GM23338 (cell line): ENCODE measurements around the gene DENND2A. TPM values are rescaled to one million over a fixed set of nuclear protein-coding genes. Genes with fewer than 3 reads are reported as not detected.
A peak's percentile ranks its signal among the peaks of the same experiment; 100 is the strongest.

Experiments used
- ATAC-seq: fragments of 200-7000 bp; cut with Tn5 transposase; 3 replicates; pipeline ENCODE4 v1.9.1; 2020
- DNase-seq: peaks from one replicate; pipeline ENCODE4 v3.0.0-alpha.2; 2015; ENCODE audit warnings: low spot score
- H2AFZ ChIP-seq: fragments of 200-600 bp; sonication (generic); 2 replicates; pipeline ENCODE4 v1.8.0; 2016; ENCODE audit warnings: antibody characterized with exemption, mild to moderate bottlenecking, moderate library complexity
- H3F3A ChIP-seq: fragments of 200-600 bp; sonication (generic); replicated peaks from 2 replicates; pipeline ENCODE4 v1.8.0; 2017; ENCODE audit warnings: antibody characterized with exemption, mixed run types, low read depth
- H3K27ac ChIP-seq: fragments of 200-600 bp; sonication (generic); 2 replicates; pipeline ENCODE4 v1.6.1; 2016; ENCODE audit warnings: low read depth
- H3K27me3 ChIP-seq: fragments of 200-600 bp; sonication (generic); 2 replicates; pipeline ENCODE4 v1.8.0; 2016; ENCODE audit warnings: mild to moderate bottlenecking, mixed run types, moderate library complexity; ENCODE audit not compliant: insufficient read depth
- H3K36me3 ChIP-seq: fragments of 200-600 bp; sonication (generic); 2 replicates; pipeline ENCODE4 v1.8.0; 2016; ENCODE audit warnings: mild to moderate bottlenecking; ENCODE audit not compliant: insufficient read depth
- H3K4me1 ChIP-seq: fragments of 200-600 bp; sonication (generic); 2 replicates; pipeline ENCODE4 v1.8.0; 2016; ENCODE audit warnings: mild to moderate bottlenecking, moderate library complexity; ENCODE audit not compliant: insufficient read depth
- H3K4me2 ChIP-seq: fragments of 200-600 bp; sonication (generic); 2 replicates; pipeline ENCODE4 v1.7.1; 2017; ENCODE audit warnings: mixed run types
- H3K4me3 ChIP-seq: fragments of 200-600 bp; sonication (generic); 2 replicates; pipeline ENCODE4 v1.6.1; 2016; ENCODE audit warnings: mixed run types
- H3K79me2 ChIP-seq: fragments of 200-600 bp; sonication (generic); replicated peaks from 2 replicates; pipeline ENCODE4 v1.8.0; 2017; ENCODE audit warnings: mild to moderate bottlenecking; ENCODE audit not compliant: insufficient read depth
- H3K9me2 ChIP-seq: fragments of 200-600 bp; sonication (generic); 2 replicates; pipeline ENCODE4 v1.8.0; 2017; ENCODE audit not compliant: insufficient read depth
- H4K20me1 ChIP-seq: fragments of 200-600 bp; sonication (generic); replicated peaks from 2 replicates; pipeline ENCODE4 v1.8.0; 2017; ENCODE audit warnings: mild to moderate bottlenecking; ENCODE audit not compliant: insufficient read depth
- H3K27ac Mint-ChIP-seq: 2 replicates; pipeline ENCODE4 v1.8.0; 2020; ENCODE audit warnings: inconsistent platforms, mild to moderate bottlenecking, moderate library complexity, mixed read lengths
- H3K27me3 Mint-ChIP-seq: 3 replicates; pipeline ENCODE4 v1.8.0; 2022; ENCODE audit warnings: low read depth, mild to moderate bottlenecking, moderate library complexity, mixed read lengths, inconsistent platforms; ENCODE audit not compliant: insufficient read depth, poor library complexity
- H3K36me3 Mint-ChIP-seq: 3 replicates; pipeline ENCODE4 v1.8.0; 2021; ENCODE audit warnings: low read depth, mild to moderate bottlenecking, inconsistent platforms, moderate library complexity, mixed read lengths
- H3K4me1 Mint-ChIP-seq: 3 replicates; pipeline ENCODE4 v1.8.0; 2020; ENCODE audit warnings: mild to moderate bottlenecking, inconsistent platforms, mixed read lengths
- H3K4me3 Mint-ChIP-seq: 3 replicates; pipeline ENCODE4 v1.8.0; 2021; ENCODE audit warnings: moderate library complexity, mild to moderate bottlenecking, inconsistent platforms, mixed read lengths
- H3K9me3 Mint-ChIP-seq: 3 replicates; pipeline ENCODE4 v1.8.0; 2020; ENCODE audit warnings: moderate library complexity, mild to moderate bottlenecking, inconsistent platforms, mixed read lengths
- CREB1 ChIP-seq: fragments of 250-450 bp; sonication (Bioruptor Pico); IDR thresholded peaks from 2 replicates; pipeline ENCODE4 v1.5.0; 2020; ENCODE audit warnings: low read depth, mild to moderate bottlenecking, moderate library complexity
- ETS1 ChIP-seq: IDR thresholded peaks from 2 replicates; pipeline ENCODE4 v1.6.1; 2016; ENCODE audit warnings: antibody characterized with exemption
- EZH2phosphoT487 ChIP-seq: fragments of 200-600 bp; sonication (generic); IDR thresholded peaks from one replicate; pipeline ENCODE4 v1.8.1; 2018; ENCODE audit warnings: antibody characterized with exemption; ENCODE audit not compliant: unreplicated experiment
- JUNB ChIP-seq: IDR thresholded peaks from one replicate; pipeline ENCODE4 v1.6.1; 2016; ENCODE audit warnings: antibody characterized with exemption; ENCODE audit not compliant: unreplicated experiment
- NANOG ChIP-seq: IDR thresholded peaks from 2 replicates; pipeline ENCODE4 v1.6.1; 2016; ENCODE audit warnings: antibody characterized with exemption, borderline replicate concordance
- STAT1 ChIP-seq: IDR thresholded peaks from one replicate; pipeline ENCODE4 v1.6.1; 2016; ENCODE audit warnings: antibody characterized with exemption; ENCODE audit not compliant: unreplicated experiment
- ZNF114 ChIP-seq: fragments of 250-450 bp; sonication (Bioruptor Pico); IDR thresholded peaks from 2 replicates; pipeline ENCODE4 v1.5.0; 2020; ENCODE audit warnings: mild to moderate bottlenecking, moderate library complexity
- ZNF331 ChIP-seq: fragments of 250-450 bp; sonication (Bioruptor Pico); IDR thresholded peaks from 2 replicates; pipeline ENCODE4 v1.5.0; 2020; ENCODE audit warnings: low read depth, mild to moderate bottlenecking, moderate library complexity
- polyA plus RNA-seq: library from polyadenylated mRNA; unstranded; fragments of >200 nt; fragmentation: Nextera tagmentation; extraction: Ambion mirVana; gene quantifications from 2 replicates; pipeline ENCODE4 v1.2.1, GENCODE V29; 2016
- total RNA-seq: library from RNA; depleted of rRNA; stranded (reverse); fragments of >200 nt; shearing (Covaris generic); gene quantifications from 2 replicates; pipeline ENCODE4 v1.2.3, GENCODE V29; 2014
- TF ChIP-seq, protein P1 (sequence below): IDR thresholded peaks from one replicate; pipeline ENCODE4 v1.6.1; 2018; ENCODE audit warnings: antibody characterized with exemption; ENCODE audit not compliant: unreplicated experiment

Gene DENND2A
- total and polyA plus RNA-seq, 2 experiments from 2014 or later = 1.7 to 5.6 TPM

GRCh38 chr7:140674356-140674800, 33.8 kb upstream of the DENND2A start (continued):
- TF ChIP-seq STAT1 (no peak), NANOG (no peak), JUNB (no peak), ZNF114 (CRISPR knock-in tag) (no peak), EZH2phosphoT487 (no peak), CREB1 (CRISPR knock-in tag) (no peak), ETS1 (no peak), ZNF331 (CRISPR knock-in tag) (no peak)
- TF ChIP-seq, protein P1, sequence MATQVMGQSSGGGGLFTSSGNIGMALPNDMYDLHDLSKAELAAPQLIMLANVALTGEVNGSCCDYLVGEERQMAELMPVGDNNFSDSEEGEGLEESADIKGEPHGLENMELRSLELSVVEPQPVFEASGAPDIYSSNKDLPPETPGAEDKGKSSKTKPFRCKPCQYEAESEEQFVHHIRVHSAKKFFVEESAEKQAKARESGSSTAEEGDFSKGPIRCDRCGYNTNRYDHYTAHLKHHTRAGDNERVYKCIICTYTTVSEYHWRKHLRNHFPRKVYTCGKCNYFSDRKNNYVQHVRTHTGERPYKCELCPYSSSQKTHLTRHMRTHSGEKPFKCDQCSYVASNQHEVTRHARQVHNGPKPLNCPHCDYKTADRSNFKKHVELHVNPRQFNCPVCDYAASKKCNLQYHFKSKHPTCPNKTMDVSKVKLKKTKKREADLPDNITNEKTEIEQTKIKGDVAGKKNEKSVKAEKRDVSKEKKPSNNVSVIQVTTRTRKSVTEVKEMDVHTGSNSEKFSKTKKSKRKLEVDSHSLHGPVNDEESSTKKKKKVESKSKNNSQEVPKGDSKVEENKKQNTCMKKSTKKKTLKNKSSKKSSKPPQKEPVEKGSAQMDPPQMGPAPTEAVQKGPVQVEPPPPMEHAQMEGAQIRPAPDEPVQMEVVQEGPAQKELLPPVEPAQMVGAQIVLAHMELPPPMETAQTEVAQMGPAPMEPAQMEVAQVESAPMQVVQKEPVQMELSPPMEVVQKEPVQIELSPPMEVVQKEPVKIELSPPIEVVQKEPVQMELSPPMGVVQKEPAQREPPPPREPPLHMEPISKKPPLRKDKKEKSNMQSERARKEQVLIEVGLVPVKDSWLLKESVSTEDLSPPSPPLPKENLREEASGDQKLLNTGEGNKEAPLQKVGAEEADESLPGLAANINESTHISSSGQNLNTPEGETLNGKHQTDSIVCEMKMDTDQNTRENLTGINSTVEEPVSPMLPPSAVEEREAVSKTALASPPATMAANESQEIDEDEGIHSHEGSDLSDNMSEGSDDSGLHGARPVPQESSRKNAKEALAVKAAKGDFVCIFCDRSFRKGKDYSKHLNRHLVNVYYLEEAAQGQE = no peak

DNA sequence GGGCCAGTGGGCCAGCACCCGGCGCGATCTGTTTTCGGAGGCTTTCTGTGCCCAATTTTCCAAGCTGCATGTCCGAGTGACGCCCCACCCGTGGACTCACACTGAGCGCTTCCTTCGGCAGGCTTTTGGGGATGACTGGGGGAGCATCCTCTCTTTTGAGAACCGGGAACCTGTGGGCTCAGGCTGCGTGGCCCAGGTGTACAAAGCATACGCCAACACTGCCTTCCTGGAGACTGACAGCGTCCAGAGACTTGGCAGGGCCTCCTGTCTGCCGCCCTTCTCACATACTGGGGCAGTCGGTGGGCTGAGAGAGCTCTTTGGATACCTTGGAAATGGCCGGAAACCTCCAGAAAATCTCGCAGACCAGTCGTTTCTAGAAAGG, 33.2 kb upstream of the DENND2A start:
- Histone ChIP-seq H3K79me2 (no peaks in the 10 kb centered on the region), H3K4me2 (peak overlapping the region; percentile 93), H3K27ac (no peak overlapping the region), H3K36me3 (no peaks in the 10 kb centered on the region), H4K20me1 (peaks cover 6% of the 10 kb centered on the region; the same call in 1 of the 2 replicates), H2AFZ (peak overlapping the region; percentile 90), H3K4me3 (peak overlapping the region; percentile 72), H3K9me2 (no peaks in the 10 kb centered on the region), H3K27me3 (0 out of 2 replicates have a peak, but pooled peaks cover 5% of the 10 kb centered on the region), H3K4me1 (peaks cover 25% of the 10 kb centered on the region), H3F3A (0 out of 2 replicates have a peak, but pooled peaks cover 3% of the 10 kb centered on the region)
- H3K27me3 Mint-ChIP-seq = peaks cover 21% of the 10 kb centered on the region
- H3K36me3 Mint-ChIP-seq = no peaks in the 10 kb centered on the region; the same call in 2 of the 3 replicates
- ATAC-seq (peak; percentile 5), DNase-seq (peak; percentile 35)
- H3K4me1 Mint-ChIP-seq = peaks cover 17% of the 10 kb centered on the region
- peak overlapping the region; percentile 75 for H3K4me3 Mint-ChIP-seq
- no peak for TF ChIP-seq ZNF331 (CRISPR knock-in tag)
- no peaks in the 10 kb centered on the region; the same call in 2 of the 3 replicates for H3K9me3 Mint-ChIP-seq
- H3K27ac Mint-ChIP-seq = no peak overlapping the region
